HG03066 (cell line): ENCODE measurements around the gene DCHS1.

ENCODE experiments used
- ATAC-seq: cut with Tn5 transposase; IDR thresholded peaks from one replicate; pipeline ENCODE4 v1.9.1; 2021; ENCODE audit warnings: low read depth; ENCODE audit not compliant: unreplicated experiment

Gene DCHS1

DNA sequence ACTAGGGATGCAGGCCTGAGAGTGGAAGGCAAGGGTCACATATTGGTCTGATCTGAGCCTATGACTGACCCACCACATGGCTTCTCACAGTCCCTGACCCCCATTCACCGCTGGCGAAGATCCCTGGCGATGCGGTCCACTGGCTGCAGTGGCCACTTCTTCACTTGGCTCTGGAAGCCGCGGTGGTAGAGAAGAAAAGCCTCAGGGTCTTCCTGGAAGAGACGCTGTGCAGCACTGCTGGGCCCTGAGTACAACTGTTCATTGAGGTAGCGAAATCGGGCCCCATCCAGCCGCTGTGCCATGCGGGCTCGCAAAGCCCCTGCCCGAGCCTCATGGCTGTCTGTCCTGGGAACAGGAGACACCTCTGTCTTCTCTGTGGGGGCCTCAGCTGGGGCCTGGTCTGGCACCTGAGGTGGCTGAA, 54.6 kb downstream of the DCHS1 start:
- ATAC-seq = no peak

DNA sequence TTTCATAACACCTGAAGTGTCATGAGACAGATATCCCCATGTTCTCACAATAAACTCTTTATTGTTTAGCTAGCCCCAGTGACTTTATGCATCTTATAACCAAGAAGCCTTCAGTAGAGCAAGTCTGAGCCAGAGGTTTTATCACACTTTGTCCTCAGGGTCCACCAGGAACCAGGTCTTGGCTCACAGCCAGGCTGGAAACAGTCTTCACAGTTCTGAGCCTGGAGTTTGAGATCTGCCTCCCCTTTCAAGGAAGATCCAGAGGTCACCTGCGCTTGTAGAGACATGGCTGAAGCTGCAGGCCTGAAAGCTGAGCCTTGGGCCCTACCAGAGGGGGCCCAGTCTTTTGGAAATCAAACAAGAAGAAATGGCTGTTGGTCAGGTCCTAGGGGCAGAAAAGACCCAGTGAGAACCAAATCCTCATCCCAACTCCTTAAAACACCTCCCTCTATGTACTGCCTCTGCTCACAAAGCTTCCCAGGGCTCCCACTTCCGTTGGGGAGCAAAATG, 55.7 kb downstream of the DCHS1 start:
- ATAC-seq = no peak

DNA sequence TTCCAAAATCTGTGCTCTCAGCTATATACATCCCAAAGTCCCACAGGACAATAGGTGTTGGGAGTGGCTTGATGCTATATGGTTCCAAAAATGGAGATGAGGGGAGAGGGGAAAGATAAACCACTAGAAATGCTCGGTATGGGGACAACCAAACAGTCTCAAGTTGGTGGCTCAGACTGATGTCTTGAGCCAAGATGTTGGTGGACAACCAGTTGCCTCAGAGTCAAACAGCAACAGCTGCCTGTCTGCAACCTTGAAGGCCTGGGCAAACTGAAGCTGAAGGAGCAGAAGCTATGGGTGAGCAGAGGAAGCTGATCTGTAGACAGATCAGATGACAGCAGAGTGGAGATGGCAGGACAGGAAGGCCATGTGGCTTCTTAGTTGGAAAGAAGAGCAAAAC, 56.2 kb downstream of the DCHS1 start:
- ATAC-seq = no peak

DNA sequence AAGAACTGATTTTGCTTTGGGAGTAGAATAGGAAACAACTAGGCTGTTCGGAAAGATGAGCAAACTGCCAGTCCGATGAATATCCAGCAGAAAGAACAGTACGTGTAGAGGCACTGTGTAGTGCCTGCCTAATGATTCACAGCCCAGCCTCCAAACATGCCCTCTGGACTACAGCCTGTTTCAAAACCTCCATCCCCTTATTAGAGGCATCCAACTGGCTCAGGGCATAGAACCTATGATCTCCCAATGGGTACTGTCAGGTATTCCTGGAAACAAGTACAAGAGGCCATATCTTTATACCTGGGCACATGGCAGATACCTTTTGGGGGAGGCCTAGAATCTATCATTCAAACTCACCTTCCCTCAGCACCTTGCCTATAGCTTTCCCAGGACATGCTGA, 57.1 kb downstream of the DCHS1 start:
- ATAC-seq = no peak

DNA sequence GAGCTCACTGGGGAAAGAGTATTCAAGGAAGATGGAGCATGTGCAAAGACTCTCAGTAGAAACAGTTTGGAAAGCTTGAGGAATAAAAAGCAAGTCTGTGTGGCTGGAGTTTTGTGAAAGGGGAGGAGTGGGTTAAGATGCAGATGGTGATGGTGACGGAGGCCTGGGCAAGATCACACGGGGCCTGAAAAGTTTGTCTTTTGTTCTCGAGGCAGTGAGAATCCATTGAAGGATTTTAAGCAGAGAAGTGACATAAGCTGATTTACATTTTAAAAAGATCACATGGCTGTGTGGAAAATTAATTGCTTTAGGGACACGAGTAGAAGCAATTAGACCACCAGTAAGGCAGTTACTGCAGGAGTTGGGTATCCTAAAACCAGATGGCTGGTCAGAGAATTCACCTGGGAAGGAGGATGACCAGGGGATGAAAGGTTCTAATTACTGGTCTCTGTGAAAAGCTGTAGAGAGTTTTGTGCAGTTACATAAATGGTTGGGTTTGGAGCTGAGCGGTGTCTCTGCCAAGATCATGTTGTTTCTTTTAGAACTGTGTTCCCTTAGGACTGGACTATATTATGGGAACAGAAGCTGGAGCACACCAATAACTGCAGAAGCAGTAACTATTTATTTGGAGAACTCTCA, 59.3 kb downstream of the DCHS1 start:
- no peak for ATAC-seq

DNA sequence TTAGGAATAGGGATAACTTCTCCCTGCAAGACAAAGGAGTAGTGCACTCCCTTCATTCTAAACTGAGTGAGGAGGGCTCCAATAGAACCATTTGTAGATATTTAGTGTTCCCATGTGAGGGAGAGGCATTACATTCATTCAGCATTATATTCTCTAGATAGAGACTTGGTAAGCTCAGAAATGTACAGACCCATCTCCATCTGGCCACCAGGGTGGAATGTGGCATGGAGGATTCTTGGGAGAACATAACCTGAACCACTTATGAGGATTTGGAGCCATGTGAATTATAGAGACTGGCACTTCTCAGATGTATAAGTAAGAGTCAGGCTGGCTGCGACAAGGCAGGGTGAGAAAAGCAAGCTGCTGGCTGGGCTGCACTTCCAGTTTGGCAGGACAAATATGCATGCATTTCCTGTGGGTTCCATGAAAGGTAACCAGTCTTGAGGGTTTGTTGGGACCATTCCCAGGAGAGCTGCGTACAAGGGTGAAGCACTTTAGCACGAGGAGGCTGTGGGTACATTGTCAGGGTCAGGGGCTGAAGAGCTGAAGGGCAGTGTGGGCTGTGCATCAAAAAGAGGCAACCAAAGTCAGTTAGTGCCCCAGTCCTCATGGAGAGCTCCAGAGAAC, 61.4 kb downstream of the DCHS1 start:
- ATAC-seq = no peak

DNA sequence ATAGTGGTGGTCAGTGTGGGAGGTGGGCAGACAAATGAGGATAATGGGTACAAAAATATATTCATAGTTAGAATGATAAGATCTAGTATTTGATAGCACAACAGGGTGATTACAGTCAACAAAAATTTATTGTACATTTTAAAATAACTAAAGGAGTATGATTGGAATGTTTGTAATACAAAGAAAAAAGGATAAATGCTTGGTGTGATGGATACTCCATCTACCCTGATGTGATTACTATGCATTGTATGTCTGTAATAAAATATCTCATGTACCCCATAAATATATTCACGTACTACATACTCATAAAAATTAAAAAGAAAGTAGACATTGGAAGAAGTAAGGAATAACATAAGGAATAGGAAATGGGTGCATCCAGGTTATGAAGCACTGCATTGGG, 67.6 kb downstream of the DCHS1 start:
- no peak for ATAC-seq

DNA sequence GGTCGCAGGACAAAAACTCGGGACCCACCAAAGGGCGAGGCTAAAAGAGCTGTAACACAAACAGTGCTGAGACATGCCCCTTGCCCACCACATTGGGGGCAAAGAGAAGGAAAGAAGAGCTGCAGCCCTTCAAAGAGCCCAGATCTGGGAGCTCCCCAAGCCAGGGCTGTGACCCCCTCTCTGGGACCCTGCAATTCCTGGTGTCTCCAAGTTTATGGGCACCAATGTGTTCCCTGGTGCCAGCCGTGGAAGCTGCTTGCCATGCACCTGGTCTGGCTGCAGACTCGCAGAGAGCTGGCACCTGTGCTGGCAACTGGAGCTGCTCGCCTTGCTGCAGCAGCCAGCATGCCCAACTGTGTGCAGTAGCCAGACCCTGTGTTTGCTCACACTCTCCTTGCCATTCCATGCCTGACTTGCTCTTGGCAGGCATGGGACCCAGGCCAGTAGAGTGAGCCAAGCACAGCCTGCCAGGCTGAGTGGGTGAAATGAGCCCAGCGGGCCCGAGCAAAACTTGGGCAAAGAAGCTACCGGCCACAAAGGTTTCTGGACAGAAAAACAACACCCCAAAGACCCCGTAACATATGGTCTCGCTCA, 68.2 kb downstream of the DCHS1 start:
- no peak for ATAC-seq

DNA sequence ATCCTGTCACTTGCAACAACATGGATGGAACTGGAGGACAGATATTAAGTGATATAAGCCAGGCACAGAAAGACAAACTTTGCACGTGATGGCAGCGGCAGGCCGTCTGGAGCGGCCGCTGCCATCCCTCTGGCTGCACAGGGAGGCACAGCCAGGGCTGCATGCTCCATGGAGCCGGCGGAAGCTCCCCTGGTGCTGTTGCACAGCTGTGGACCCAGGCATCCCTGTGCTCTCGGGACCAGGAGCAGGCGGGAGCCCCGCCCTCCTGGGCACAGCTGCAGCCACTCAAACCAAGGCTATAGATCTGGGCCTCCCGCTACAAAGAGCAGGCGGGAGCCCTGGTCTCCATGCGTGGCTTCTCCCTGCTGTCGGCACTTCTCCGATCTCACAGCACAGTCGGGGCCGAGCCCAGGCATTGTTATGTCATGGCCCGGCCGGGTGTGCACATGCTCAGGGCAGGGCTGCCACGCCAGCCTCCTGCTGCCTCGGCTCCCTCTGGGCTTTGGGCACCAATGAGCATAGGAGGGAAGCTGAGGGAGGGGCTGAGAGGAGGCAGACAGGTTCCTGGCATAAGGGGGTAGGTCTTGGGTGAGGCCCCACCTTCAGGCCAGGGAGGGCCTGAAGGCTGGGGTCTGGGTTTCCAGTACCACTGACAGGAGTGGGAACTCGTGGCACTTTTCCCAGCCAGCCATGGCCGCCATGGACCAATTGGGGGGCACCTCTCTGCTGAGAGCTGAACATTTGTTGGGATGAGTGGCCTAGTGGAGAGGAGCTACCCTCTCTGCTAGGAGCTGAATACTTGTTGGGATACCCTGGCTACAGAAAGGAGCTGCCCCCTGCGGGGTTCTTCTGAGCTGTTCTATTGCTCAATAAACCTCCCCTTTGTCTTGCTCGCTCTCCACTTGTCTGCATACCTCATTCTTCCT, 68.9 kb downstream of the DCHS1 start:
- no peak for ATAC-seq

DNA sequence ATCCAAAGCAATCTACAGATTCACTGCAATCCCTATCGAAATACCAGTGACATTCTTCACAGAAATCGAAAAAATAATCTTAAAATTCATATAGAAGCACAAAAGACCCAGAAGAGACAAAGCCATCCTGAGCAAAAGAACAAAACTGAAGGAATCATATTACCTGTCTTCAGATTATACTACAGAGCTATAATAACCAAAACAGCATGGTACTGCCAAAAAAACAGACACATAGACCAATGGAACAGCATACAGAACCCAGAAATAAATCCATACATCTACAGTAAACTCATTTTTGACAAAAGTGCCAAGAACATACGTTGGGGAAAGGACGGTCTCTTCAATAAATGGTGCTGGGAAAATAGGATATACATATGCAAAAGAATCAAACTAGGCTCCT, 71.1 kb downstream of the DCHS1 start:
- no peak for ATAC-seq

DNA sequence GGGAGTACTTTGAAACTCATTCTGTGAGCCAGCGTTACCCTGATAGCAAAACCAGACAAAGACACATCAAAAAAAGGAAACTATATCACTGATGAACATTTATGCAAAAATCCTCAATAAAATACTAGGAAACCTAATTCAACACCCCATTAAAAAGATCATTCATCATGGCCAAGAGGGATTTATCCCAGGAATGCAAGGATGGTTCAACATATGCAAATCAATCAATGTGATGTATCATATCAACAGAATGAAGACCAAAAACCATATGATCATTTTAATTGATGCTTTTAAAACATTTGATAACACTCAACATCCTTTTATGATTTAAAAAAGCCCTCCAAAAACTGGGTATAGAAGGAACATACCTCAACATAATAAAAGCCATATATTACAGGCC, 72.0 kb downstream of the DCHS1 start:
- ATAC-seq = no peak

DNA sequence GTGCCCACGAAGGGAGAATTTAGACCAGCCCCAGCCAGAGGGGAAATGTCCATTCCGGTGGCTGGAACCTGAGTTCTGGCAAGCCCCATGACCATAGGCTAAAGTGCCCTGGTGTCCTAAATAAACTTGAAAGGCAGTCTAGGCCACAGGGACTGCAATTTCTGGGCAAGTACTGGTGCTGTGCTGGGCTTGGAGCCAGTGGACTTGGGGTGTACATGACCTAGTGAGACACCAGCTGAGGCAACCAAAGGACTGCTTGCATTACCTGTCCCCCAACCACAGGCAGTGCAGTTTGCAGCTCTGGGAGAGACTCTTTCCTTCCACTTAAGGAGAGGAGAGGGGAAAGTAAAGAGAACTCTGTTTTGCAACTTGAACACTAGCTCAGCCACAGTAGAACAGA, 75.9 kb downstream of the DCHS1 start:
- ATAC-seq = no peak

DNA sequence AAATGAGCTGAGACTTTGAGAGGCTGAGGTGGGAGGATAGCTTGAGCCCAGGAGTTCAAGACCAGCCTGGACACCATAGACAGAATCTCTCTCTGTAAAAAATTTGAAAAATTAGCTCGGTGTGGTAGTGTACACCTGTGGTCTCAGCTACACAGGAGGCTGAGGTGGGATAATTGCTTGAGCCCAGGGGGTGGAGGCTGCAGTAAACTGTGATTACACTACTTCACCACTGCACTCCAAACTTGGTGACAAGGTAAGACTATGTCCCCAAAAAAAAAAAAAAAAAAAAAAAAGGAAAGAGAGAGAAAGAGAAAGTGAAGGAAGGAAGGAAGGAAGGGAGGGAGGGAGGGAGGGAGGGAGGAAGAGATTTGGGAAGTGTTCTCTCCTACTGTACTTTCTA, 77.5 kb downstream of the DCHS1 start:
- no peak for ATAC-seq

DNA sequence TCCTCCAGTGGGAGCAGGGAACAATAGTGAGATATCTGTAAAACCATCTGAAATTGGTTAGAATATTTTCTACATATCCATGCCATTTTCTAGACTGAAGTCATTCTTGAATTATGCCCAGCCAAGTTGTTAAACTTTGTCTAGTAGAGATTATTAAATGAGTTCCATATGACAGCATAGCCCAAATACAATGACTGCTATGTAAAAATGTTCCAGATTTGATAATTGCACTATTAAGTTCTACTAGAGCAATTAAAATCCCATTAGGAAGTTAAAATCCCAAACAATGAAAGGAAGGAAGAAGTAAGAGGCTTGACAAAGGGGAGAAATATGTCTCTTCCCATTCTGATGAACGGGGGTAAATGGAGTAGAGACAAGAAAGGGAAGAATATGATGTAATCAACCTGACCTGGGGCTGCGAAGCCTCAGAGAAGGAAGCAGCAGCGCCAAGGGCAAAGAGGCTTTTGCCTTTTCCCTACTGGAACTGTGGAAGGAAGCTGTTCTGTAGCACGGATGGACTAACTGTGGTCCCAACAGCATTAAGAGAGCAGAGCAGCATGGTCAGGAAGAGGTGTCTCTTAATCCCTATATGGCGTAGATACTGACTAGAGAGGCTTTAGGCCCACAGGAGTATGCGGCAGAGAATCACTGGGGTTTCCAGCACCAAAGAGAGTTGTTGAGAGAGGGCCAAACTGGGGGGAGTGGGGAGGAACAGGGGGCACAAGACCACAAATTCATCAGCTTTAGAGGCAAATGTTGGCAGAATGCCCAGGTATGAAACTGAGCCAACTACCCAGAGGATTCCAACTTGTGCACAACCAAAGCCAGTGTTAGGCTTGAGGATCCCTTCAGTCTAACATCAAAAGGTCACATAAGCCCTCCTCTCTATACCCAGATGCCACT, 78.9 kb downstream of the DCHS1 start:
- no peak for ATAC-seq

DNA sequence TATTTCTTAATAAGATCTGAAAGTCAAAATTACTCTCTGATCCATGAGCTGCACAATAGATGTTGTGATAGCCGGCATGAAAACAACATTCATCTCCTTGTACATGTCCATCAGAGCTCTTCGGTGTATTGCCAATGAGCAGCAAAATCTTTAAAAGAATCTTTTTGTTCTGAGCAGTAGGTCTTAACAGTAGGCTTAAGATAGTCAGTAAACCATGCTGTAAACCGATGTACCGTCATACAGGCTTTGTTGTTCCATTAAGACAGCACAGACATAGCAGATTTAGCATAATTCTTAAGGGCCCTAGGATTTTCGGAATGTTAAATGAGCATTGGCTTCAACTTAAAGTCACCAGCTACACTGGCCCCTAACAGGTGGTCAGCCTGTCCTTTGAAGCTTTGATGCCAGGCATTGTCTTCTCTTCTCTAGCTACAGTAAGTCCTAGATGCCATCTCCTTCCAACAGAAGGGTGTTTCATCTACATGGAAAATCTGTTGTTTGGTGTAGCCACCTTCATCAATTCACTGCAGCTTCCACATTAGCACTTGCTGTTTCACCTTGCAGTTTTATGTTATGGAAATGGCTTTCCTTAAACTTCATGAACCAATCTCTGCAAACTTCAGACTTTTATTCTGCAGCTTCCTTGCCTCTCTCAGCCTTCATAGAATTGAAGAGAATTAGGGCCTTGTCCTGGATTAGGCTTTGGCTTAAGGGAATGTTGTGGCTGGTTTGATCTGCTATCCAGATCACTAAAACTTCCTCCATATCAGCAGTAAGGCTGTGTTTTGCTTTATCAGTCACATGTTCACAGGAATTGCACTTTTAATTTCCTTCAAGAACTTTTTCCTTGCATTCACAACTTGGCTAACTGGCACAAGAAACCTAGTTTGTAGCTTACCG, 80.5 kb downstream of the DCHS1 start:
- ATAC-seq = no peak

DNA sequence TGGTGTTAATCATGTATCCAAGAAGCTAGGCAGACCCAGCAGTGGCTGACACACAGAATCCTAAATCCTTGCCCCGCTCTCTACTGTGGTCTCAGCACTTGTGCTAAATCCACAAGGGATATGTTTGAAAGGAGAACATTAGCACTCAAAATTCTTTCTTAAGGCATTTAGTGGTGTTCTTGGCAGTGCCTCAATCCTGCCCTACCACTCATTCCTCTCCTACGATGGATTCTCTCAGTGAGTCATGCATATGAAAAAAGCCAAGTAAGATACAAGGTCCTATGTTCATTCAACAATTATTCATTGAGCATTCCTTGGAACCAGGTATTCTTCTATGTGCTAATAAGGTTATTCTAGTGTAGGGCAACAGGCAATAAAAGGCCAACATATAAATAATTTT, 83.4 kb downstream of the DCHS1 start:
- no peak for ATAC-seq

DNA sequence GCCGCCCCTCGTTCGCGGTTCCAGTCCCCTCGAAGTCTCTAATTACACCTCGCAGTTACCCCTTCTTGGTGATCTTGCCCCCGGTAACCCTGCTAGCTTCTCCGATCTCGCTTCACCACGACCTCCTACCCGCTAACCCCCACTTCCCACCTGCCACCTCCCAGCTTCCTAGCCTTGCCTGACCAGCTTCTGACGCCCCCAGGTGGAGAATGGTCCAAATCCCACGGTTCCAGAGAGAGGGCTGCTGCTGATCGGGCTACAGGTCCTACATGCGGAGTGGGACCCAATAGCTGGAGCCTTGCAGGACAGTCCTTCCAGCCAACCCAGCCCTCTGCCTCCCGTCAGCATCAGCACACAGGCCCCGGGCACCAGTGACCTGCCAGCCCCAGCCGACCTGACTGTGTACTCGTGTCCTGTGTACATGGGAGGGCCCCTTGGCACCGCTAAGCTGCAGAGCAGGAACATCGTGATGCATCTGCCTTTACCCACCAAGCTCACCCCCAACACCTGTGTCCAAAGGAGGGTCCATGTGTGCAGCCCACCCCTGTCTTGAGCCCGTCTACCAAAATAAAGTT, 84.1 kb downstream of the DCHS1 start:
- no peak for ATAC-seq
